SK-N-SH (cell line): ENCODE measurements around the gene PPP1R15B. TPM values are rescaled to one million over a fixed set of nuclear protein-coding genes. Genes with fewer than 3 reads are reported as not detected.

Experiments
- CTCF ChIA-PET: fragments of 300-600, 350-600 bp; formaldehyde crosslinking; extraction: SDS; loops from one replicate; lab custom pipeline; 2021; lab: Yijun Ruan, JAX
- POLR2A ChIA-PET: fragments of 350-600 bp; sonication (Branson Sonifier 250); formaldehyde crosslinking; extraction: SDS; loops from one replicate; lab custom pipeline; 2020; ENCODE audit warnings: antibody characterized with exemption, inconsistent platforms; lab: Yijun Ruan, JAX
- DNase-seq: peaks from one replicate; pipeline ENCODE4 v3.0.0; 2012
- H2AFZ ChIP-seq: fragments of 200-600 bp; sonication (generic); 2 replicates; pipeline ENCODE4 v1.8.1; 2016; ENCODE audit warnings: antibody characterized with exemption, mild to moderate bottlenecking, low read depth
- H3F3A ChIP-seq: fragments of 200-600 bp; sonication (generic); replicated peaks from 2 replicates; pipeline ENCODE3; 2016; ENCODE audit warnings: antibody characterized with exemption, mild to moderate bottlenecking; ENCODE audit not compliant: insufficient read depth
- H3K27ac ChIP-seq, 2 experiments: fragments of 200-500 bp in 1 of 2; fragments of 200-600 bp in 1 of 2; sonication (Bioruptor generic) in 1 of 2; sonication (generic), shearing (Covaris generic) in 1 of 2; 2 replicates each; pipeline versions ENCODE4 v1.5.1 to v1.6.1; 2014 to 2016; ENCODE audit warnings: low read depth in 2 of 2, inconsistent platforms in 1 of 2, low read length in 1 of 2, mild to moderate bottlenecking in 1 of 2, mixed read lengths in 1 of 2
- H3K27me3 ChIP-seq: fragments of 200-600 bp; sonication (generic), shearing (Covaris generic); 2 replicates; pipeline ENCODE4 v1.6.1; 2016; ENCODE audit warnings: mixed run types; ENCODE audit not compliant: insufficient read depth
- H3K36me3 ChIP-seq, 2 experiments: fragments of 200-500 bp in 1 of 2; fragments of 200-600 bp in 1 of 2; sonication (Bioruptor generic) in 1 of 2; sonication (generic) in 1 of 2; replicated peaks in 1 of 2; 2 replicates each; pipeline versions ENCODE3 to v1.5.1; 2014 to 2016; ENCODE audit warnings: low read length in 1 of 2, mild to moderate bottlenecking in 1 of 2; ENCODE audit not compliant: insufficient read depth in 2 of 2, control insufficient read depth in 1 of 2
- H3K4me1 ChIP-seq, 2 experiments: fragments of 200-500 bp in 1 of 2; fragments of 200-600 bp in 1 of 2; sonication (Bioruptor generic) in 1 of 2; sonication (generic), shearing (Covaris generic) in 1 of 2; 2 replicates each; pipeline versions ENCODE4 v1.5.1 to v1.6.1; 2014 to 2016; ENCODE audit warnings: low read depth in 1 of 2, low read length in 1 of 2, mixed run types in 1 of 2; ENCODE audit not compliant: insufficient read depth in 2 of 2, control insufficient read depth in 1 of 2
- H3K4me2 ChIP-seq: fragments of 200-600 bp; sonication (generic), shearing (Covaris generic); 2 replicates; pipeline ENCODE4 v1.6.1; 2017; ENCODE audit warnings: mixed run types
- H3K4me3 ChIP-seq, 2 experiments: fragments of 200-500 bp in 1 of 2; fragments of 200-600 bp in 1 of 2; sonication (Bioruptor generic) in 1 of 2; sonication (generic), shearing (Covaris generic) in 1 of 2; 2 replicates each; pipeline versions ENCODE4 v1.5.1 to v1.8.1; 2014 to 2016; ENCODE audit warnings: low read depth in 2 of 2, inconsistent platforms in 1 of 2, low read length in 1 of 2, mild to moderate bottlenecking in 1 of 2, mixed read lengths in 1 of 2, moderate library complexity in 1 of 2
- H3K79me2 ChIP-seq: fragments of 200-600 bp; sonication (generic); 2 replicates; pipeline ENCODE4 v1.8.1; 2017; ENCODE audit warnings: mild to moderate bottlenecking; ENCODE audit not compliant: insufficient read depth
- H3K9ac ChIP-seq: fragments of 200-600 bp; sonication (generic); 2 replicates; pipeline ENCODE4 v1.6.1; 2017; ENCODE audit warnings: mixed run types
- H3K9me2 ChIP-seq: fragments of 200-600 bp; sonication (generic); 2 replicates; pipeline ENCODE4 v1.6.1; 2017; ENCODE audit warnings: mixed run types
- H3K9me3 ChIP-seq: fragments of 200-600 bp; sonication (generic); 2 replicates; pipeline ENCODE4 v1.6.1; 2017; ENCODE audit warnings: mixed run types, mild to moderate bottlenecking, moderate library complexity
- H4K20me1 ChIP-seq: fragments of 200-600 bp; sonication (generic); 2 replicates; pipeline ENCODE4 v1.6.1; 2017; ENCODE audit warnings: mild to moderate bottlenecking, mixed run types; ENCODE audit not compliant: insufficient read depth
- CHD2 ChIP-seq: fragments of 150-350 bp; IDR thresholded peaks from 2 replicates; pipeline ENCODE4 v1.6.1; 2018; ENCODE audit warnings: low read length; ENCODE audit not compliant: partially characterized antibody
- EZH2phosphoT487 ChIP-seq: fragments of 200-600 bp; sonication (generic); IDR thresholded peaks from 2 replicates; pipeline ENCODE4 v1.6.1; 2017; ENCODE audit warnings: low read depth, mixed run types, mild to moderate bottlenecking, antibody characterized with exemption, moderate library complexity, borderline replicate concordance
- FOSL2 ChIP-seq: IDR thresholded peaks from 2 replicates; pipeline ENCODE4 v1.4.0; 2012; ENCODE audit warnings: low read depth, mild to moderate bottlenecking, moderate library complexity, borderline replicate concordance
- FOXJ3 ChIP-seq: sonication (generic); formaldehyde crosslinking; IDR thresholded peaks from 2 replicates; pipeline ENCODE4 v1.5.1; 2020; ENCODE audit warnings: mild to moderate bottlenecking, missing genetic modification reagents
- FOXM1 ChIP-seq: IDR thresholded peaks from 2 replicates; pipeline ENCODE4 v1.4.0; 2012; ENCODE audit warnings: low read depth, mild to moderate bottlenecking
- GABPA ChIP-seq: IDR thresholded peaks from 2 replicates; pipeline ENCODE4 v1.4.0; 2012; ENCODE audit warnings: low read depth, mild to moderate bottlenecking
- JUND ChIP-seq: IDR thresholded peaks from 2 replicates; pipeline ENCODE4 v1.4.0; 2012
- MEF2A ChIP-seq: IDR thresholded peaks from 2 replicates; pipeline ENCODE4 v1.4.0; 2012; ENCODE audit warnings: low read depth, borderline replicate concordance
- MXI1 ChIP-seq: IDR thresholded peaks from 2 replicates; pipeline ENCODE4 v1.6.1; 2012; ENCODE audit warnings: mild to moderate bottlenecking, low read depth, low read length, improper control_type of control experiment
- NFIC ChIP-seq: IDR thresholded peaks from 2 replicates; pipeline ENCODE4 v1.4.0; 2012; ENCODE audit warnings: borderline replicate concordance
- NRF1 ChIP-seq: IDR thresholded peaks from 2 replicates; pipeline ENCODE4 v1.6.1; 2012; ENCODE audit warnings: low read depth, mild to moderate bottlenecking, low read length
- POLR2AphosphoS5 ChIP-seq: IDR thresholded peaks from 2 replicates; pipeline ENCODE4 v1.6.1; 2012; ENCODE audit warnings: low read depth, low read length
- RAD21 ChIP-seq: IDR thresholded peaks from 2 replicates; pipeline ENCODE4 v1.6.1; 2012; ENCODE audit warnings: mild to moderate bottlenecking, low read length
- RCOR1 ChIP-seq: fragments of 150-350 bp; IDR thresholded peaks from 2 replicates; pipeline ENCODE4 v1.6.1; 2017; ENCODE audit warnings: antibody characterized with exemption, low read length
- RFX5 ChIP-seq: IDR thresholded peaks from 2 replicates; pipeline ENCODE4 v1.6.1; 2012; ENCODE audit warnings: mild to moderate bottlenecking, improper control_type of control experiment, low read length
- RXRA ChIP-seq: IDR thresholded peaks from 2 replicates; pipeline ENCODE4 v1.4.0; 2012; ENCODE audit warnings: low read depth, mild to moderate bottlenecking, borderline replicate concordance
- SIN3A ChIP-seq: IDR thresholded peaks from 2 replicates; pipeline ENCODE4 v1.6.1; 2012; ENCODE audit warnings: low read depth, mild to moderate bottlenecking, low read length, moderate library complexity, borderline replicate concordance
- SMC3 ChIP-seq: IDR thresholded peaks from 2 replicates; pipeline ENCODE4 v1.6.1; 2012; ENCODE audit warnings: low read depth, low read length, improper control_type of control experiment
- TAF1 ChIP-seq: IDR thresholded peaks from 2 replicates; pipeline ENCODE4 v1.6.1; 2012; ENCODE audit warnings: low read depth, mild to moderate bottlenecking, low read length, moderate library complexity, borderline replicate concordance
- TCF12 ChIP-seq: IDR thresholded peaks from 2 replicates; pipeline ENCODE4 v1.4.0; 2012
- TEAD4 ChIP-seq: IDR thresholded peaks from 2 replicates; pipeline ENCODE4 v1.4.0; 2012; ENCODE audit warnings: mild to moderate bottlenecking, borderline replicate concordance; ENCODE audit not compliant: insufficient read depth
- YY1 ChIP-seq: IDR thresholded peaks from 2 replicates; pipeline ENCODE4 v1.4.0; 2012; ENCODE audit warnings: low read depth, mild to moderate bottlenecking
- WGBS: methylation state at CpG from one replicate; pipeline ENCODE4 v1.1.6; 2017; ENCODE audit warnings: low lambda C conversion rate; 5-methylcytosine and 5-hydroxymethylcytosine counted together
- polyA plus RNA-seq, 3 experiments: library from polyadenylated mRNA; depleted of rRNA; stranded (reverse); fragments of >200 nt; gene quantifications; 2 replicates each; pipeline ENCODE4 v1.2.3, GENCODE V29; 2012
- TF ChIP-seq, protein P1 (sequence below): fragments of 150-350 bp; IDR thresholded peaks from 2 replicates; pipeline ENCODE4 v1.6.1; 2017; ENCODE audit warnings: antibody characterized with exemption, low read length, low read depth, borderline replicate concordance
- TF ChIP-seq, protein P2 (sequence below): fragments of 150-350 bp; IDR thresholded peaks from 2 replicates; pipeline ENCODE4 v1.6.1; 2016; ENCODE audit warnings: mild to moderate bottlenecking, low read depth, low read length
- TF ChIP-seq, protein P3 (sequence below): IDR thresholded peaks from 2 replicates; pipeline ENCODE4 v1.4.0; 2012; ENCODE audit warnings: low read depth

The PPP1R15B gene
- polyA plus RNA-seq, 1 of the 3 experiments (the other 2 are of a cell fraction), result 12.1 TPM

DNA sequence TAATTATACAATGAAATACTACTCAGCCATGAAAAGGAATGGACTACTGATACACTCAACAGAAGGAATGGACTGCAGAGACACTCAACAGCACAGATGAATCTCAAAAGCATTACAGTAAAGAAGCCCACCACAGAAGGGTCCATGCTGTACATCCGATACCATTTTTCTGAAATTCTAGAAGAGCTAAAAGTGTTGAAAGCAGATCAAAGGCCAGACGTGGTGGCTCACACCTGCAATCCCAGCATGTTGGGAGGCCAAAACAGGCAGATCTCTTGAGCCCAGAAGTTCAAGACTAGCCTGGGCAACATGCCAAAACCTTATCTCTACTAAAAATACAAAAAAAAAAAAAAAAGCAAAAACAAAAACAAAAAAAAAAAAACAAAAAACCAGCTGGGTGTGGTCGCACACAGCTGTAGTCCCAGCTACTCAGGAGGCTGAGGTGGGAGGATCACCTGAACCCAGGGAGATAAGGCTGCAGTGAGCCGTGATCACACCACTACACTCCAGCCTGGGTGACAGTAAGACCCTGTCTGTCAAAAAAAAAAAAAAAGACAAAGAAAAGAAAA, 15.5 kb downstream of the PPP1R15B start:
- TF ChIP-seq MEF2A (no peak), RCOR1 (no peak), FOSL2 (no peak), RFX5 (no peak), SIN3A (no peak), RXRA (no peak), JUND (no peak), GABPA (no peak), NRF1 (no peak), TEAD4 (no peak), CHD2 (no peak), FOXM1 (no peak), TAF1 (no peak), FOXJ3 (CRISPR knock-in tag) (no peak), RAD21 (no peak)
- TF ChIP-seq, protein P1, sequence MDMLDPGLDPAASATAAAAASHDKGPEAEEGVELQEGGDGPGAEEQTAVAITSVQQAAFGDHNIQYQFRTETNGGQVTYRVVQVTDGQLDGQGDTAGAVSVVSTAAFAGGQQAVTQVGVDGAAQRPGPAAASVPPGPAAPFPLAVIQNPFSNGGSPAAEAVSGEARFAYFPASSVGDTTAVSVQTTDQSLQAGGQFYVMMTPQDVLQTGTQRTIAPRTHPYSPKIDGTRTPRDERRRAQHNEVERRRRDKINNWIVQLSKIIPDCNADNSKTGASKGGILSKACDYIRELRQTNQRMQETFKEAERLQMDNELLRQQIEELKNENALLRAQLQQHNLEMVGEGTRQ, result no peak
- Histone ChIP-seq H3K9me2 (no peaks in the 10 kb centered on the region), H3K27me3 (no peaks in the 10 kb centered on the region), H3K9ac (no peak overlapping the region), H2AFZ (no peak overlapping the region), H4K20me1 (peaks cover 7% of the 10 kb centered on the region; the same call in 1 of the 2 replicates), H3K27ac (no peak overlapping the region), H3K4me2 (no peak overlapping the region), H3K4me3 (no peak overlapping the region), H3K79me2 (peaks cover 4% of the 10 kb centered on the region; the same call in 1 of the 2 replicates), H3F3A (peaks cover 26% of the 10 kb centered on the region), H3K4me1 (no peaks in the 10 kb centered on the region; a peak in 1 of 4 replicates), H3K9me3 (no peaks in the 10 kb centered on the region), H3K36me3 (peaks cover 17 to 50% of the 10 kb centered on the region in 2 experiments)
- CTCF ChIA-PET, result interaction anchor here (1.1 to 8.8 kb wide), 7 partner anchors 11 to 231 kb away, joined by 4 to 135 read pairs (median 60); partner anchors contain the start of genes PLEKHA6 and REN
- POLR2A ChIA-PET, result no interaction called here
- 89% methylated on average over 4 of the region's 4 CpGs for WGBS
- no peak for DNase-seq

DNA sequence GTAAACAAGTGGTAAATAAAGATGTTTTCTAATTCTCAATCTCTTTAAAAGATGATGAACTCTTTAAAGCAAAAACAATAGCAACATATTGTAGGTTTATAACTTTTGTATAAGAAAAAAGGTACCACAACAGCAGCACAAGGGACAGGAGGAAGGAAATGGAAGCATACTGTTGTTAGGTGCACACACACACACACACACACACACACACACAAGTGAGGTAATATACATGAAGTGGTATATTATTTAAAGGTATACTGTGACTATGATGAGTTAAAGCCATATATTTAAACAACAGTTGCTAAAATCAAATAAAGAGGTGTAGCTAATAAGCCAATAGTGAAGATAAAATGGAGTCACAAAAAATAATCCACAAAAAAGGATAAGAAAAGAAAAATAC, 20.0 kb downstream of the PPP1R15B start:
- H2AFZ ChIP-seq, result no peak overlapping the region
- CTCF ChIA-PET, result interaction anchor here (0.7 to 3.5 kb wide), 4 partner anchors 28 to 231 kb away, joined by 3 to 15 read pairs (median 8); no protein-coding TSS in a partner anchor
- H3K27ac ChIP-seq, result no peak overlapping the region
- no peaks in the 10 kb centered on the region for H3K27me3 ChIP-seq
- POLR2A ChIA-PET, result no interaction called here
- H3K79me2 ChIP-seq, result no peaks in the 10 kb centered on the region
- H4K20me1 ChIP-seq, result no peaks in the 10 kb centered on the region
- H3K4me2 ChIP-seq, result no peak overlapping the region
- peaks cover 6% of the 10 kb centered on the region for H3F3A ChIP-seq
- H3K9me3 ChIP-seq, result no peaks in the 10 kb centered on the region
- no peak overlapping the region for H3K9ac ChIP-seq
- H3K9me2 ChIP-seq, result no peaks in the 10 kb centered on the region
- peaks cover 0 to 2% of the 10 kb centered on the region in 2 experiments; a peak in 1 of 4 replicates for H3K4me1 ChIP-seq
- no peak for TF ChIP-seq EZH2phosphoT487
- TF ChIP-seq, protein P2, sequence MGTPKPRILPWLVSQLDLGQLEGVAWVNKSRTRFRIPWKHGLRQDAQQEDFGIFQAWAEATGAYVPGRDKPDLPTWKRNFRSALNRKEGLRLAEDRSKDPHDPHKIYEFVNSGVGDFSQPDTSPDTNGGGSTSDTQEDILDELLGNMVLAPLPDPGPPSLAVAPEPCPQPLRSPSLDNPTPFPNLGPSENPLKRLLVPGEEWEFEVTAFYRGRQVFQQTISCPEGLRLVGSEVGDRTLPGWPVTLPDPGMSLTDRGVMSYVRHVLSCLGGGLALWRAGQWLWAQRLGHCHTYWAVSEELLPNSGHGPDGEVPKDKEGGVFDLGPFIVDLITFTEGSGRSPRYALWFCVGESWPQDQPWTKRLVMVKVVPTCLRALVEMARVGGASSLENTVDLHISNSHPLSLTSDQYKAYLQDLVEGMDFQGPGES, result no peak
- TF ChIP-seq RXRA, result no peak
- TF ChIP-seq NFIC, result no peak
- TF ChIP-seq MEF2A, result no peak
- no peak for TF ChIP-seq GABPA
- TF ChIP-seq, protein P3, sequence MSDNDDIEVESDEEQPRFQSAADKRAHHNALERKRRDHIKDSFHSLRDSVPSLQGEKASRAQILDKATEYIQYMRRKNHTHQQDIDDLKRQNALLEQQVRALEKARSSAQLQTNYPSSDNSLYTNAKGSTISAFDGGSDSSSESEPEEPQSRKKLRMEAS, result no peak
- TF ChIP-seq FOSL2, result no peak
- TF ChIP-seq FOXJ3 (CRISPR knock-in tag), result no peak
- TF ChIP-seq SMC3, result no peak
- no peak for TF ChIP-seq TCF12
- no peak for TF ChIP-seq POLR2AphosphoS5
- TF ChIP-seq JUND, result no peak
- no peak for TF ChIP-seq YY1
- TF ChIP-seq MXI1, result no peak
- TF ChIP-seq RCOR1, result no peak
- no peak for TF ChIP-seq RFX5
- TF ChIP-seq, all 33 proteins: peak for 0
- Histone ChIP-seq H3K36me3 (peaks cover 0 to 25% of the 10 kb centered on the region in 2 experiments), H3K4me3 (no peak overlapping the region)
- DNase-seq, result no peak
